Right atrium auricular region (tissue), 2 donors: ENCODE measurements around the gene PCBD1. TPM values are rescaled to one million over a fixed set of nuclear protein-coding genes. Genes with fewer than 3 reads are reported as not detected.

Experiments
- DNase-seq: peaks from one replicate; pipeline ENCODE4 v3.0.0-alpha.2; 2019; ENCODE audit warnings: low spot score
- H3K27ac ChIP-seq, 2 donors: fragments of 200-600 bp; sonication (generic); 1 replicate in 1 of 2; 2 replicates in 1 of 2; pipeline ENCODE4 v1.5.1; 2016 to 2019
- H3K27me3 ChIP-seq, 2 donors: fragments of 200-600 bp; sonication (generic); one replicate each; pipeline versions ENCODE4 v1.5.1 to v1.6.0; 2017 to 2019
- H3K36me3 ChIP-seq: fragments of 200-600 bp; sonication (generic); one replicate; pipeline ENCODE4 v1.5.1; 2016
- H3K4me1 ChIP-seq, 2 donors: fragments of 200-600 bp; sonication (generic); one replicate each; pipeline versions ENCODE4 v1.5.1 to v1.6.0; 2017 to 2019
- H3K4me3 ChIP-seq, 2 donors: fragments of 200-600 bp; sonication (generic); 1 replicate in 1 of 2; 2 replicates in 1 of 2; pipeline ENCODE4 v1.5.1; 2017 to 2019; ENCODE audit warnings: mild to moderate bottlenecking in 1 of 2, moderate library complexity in 1 of 2
- H3K9me3 ChIP-seq, 2 donors: fragments of 200-600 bp; sonication (generic); one replicate each; pipeline ENCODE4 v1.5.1; 2019
- CTCF ChIP-seq, 2 donors: fragments of 200-600 bp; sonication (generic); IDR thresholded peaks; one replicate each; pipeline ENCODE4 v1.5.1; 2019; ENCODE audit warnings: antibody characterized with exemption in 2 of 2
- total RNA-seq, 2 donors: library from RNA; depleted of rRNA; stranded (reverse); fragments of >200 nt; gene quantifications; one replicate each; pipeline ENCODE4 v1.1.0, GENCODE V29; 2016

Gene PCBD1
- total RNA-seq, 2 donors from 2014 or later = 79.4 to 98.6 TPM

DNA sequence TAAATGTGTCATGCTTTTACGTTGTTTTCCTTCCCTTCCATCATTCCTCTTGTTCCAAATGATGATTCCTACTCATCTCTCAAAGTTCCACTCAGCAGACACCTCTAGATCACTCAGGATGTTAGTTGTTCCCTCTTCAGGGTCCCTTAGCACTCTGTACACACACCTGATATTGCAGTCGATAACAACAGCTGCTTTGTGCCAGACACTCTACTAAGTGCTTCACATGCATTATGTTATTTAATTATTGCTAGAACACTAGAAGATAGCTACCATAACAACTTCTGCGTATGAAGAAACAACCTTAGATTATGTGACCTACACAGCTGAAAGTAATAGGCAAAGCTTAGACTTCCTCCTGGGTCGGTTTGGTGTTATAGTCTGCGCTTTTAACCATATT is 29.6 kb downstream of the PCBD1 start:
- Histone ChIP-seq H3K36me3 (peaks cover 29% of the 10 kb centered on the region), H3K4me3 (no peak overlapping the region), H3K27me3 (no peaks in the 10 kb centered on the region), H3K9me3 (no peaks in the 10 kb centered on the region), H3K27ac (no peak overlapping the region), H3K4me1 (peaks cover 0 to 4% of the 10 kb centered on the region in 2 donors)
- no peak for DNase-seq
- no peak for TF ChIP-seq CTCF (IDR thresholded peaks at IDR 0.05)

- H3K27me3 ChIP-seq = no peaks in the 10 kb centered on the region
- DNase-seq = no peak
- no peak overlapping the region for H3K4me3 ChIP-seq
- H3K4me1 ChIP-seq = peaks cover 0 to 4% of the 10 kb centered on the region in 2 donors
- no peak overlapping the region for H3K27ac ChIP-seq
- TF ChIP-seq CTCF (IDR thresholded peaks at IDR 0.05) = no peak
- H3K9me3 ChIP-seq = no peaks in the 10 kb centered on the region
- peaks cover 34% of the 10 kb centered on the region for H3K36me3 ChIP-seq
These were observed 31.9 kb downstream of the PCBD1 start for GRCh38 chr10:70856454-70856853.

- Histone ChIP-seq H3K9me3 (no peaks in the 10 kb centered on the region), H3K36me3 (peaks cover 34% of the 10 kb centered on the region), H3K27me3 (no peaks in the 10 kb centered on the region), H3K4me3 (no peak overlapping the region), H3K4me1 (no peaks in the 10 kb centered on the region), H3K27ac (no peak overlapping the region)
- no peak for DNase-seq
- no peak for TF ChIP-seq CTCF (IDR thresholded peaks at IDR 0.05)
These were observed 34.9 kb downstream of the PCBD1 start for GRCh38 chr10:70853457-70853856.

GRCh38 chr10:70853038-70853437 is 35.3 kb downstream of the PCBD1 start:
- TF ChIP-seq CTCF (IDR thresholded peaks at IDR 0.05) = no peak
- H3K27me3 ChIP-seq = no peaks in the 10 kb centered on the region
- peaks cover 32% of the 10 kb centered on the region for H3K36me3 ChIP-seq

DNA sequence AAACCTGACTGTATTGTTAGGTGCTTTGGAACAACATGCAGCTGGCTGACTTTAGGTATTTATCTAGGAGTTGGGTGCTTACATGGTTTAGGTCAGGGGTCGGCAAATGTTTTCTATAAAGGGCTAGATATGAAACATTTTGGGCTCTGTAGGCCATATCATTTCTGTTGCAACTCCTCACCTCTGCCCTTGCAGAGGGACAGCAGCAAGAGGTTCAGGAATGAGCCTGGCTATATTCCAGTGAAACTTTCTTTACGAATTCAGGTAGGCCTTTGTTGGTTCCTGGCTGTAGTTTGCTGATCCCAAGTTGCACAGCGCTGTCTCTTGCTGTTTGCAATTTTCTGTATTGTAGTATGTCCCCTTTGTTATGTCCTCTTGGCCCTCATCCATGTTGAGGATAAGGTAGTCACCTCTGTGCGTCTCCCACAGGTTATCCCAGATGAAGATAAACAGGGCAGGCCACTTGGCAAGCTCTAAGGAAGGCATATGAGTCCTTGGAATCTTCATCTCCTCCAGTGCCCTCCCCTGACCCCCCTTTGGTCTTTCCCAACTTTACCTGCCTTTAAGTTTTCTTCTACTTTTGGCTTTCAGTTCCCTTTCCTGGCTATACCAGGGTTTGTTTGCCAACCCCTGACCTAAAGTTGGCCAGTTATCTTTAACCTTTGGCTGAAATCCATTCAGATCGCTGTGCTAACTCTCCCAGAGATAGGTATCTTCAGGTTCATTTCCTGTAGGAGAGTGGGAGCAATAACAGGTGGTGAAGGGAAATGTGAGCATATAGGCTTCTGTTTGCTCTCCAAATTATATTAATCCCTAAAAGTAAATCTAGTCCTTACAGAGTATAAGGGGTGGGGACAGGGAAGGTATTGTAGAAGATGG is 36.5 kb downstream of the PCBD1 start:
- Histone ChIP-seq H3K36me3 (peaks cover 23% of the 10 kb centered on the region), H3K27ac (no peak overlapping the region), H3K9me3 (no peaks in the 10 kb centered on the region), H3K4me3 (no peak overlapping the region), H3K27me3 (no peaks in the 10 kb centered on the region), H3K4me1 (no peaks in the 10 kb centered on the region)
- no peak for TF ChIP-seq CTCF (IDR thresholded peaks at IDR 0.05)
- no peak for DNase-seq

More at GRCh38 chr10:70853038-70853437, 35.3 kb downstream of the PCBD1 start:
- Histone ChIP-seq H3K4me3 (no peak overlapping the region), H3K27ac (no peak overlapping the region), H3K9me3 (no peaks in the 10 kb centered on the region), H3K4me1 (no peaks in the 10 kb centered on the region)
- DNase-seq = no peak
